Transverse colon (tissue), 4 donors: ENCODE data around the gene PRLR. TPM values are rescaled to one million over a fixed set of nuclear protein-coding genes. Genes with fewer than 3 reads are reported as not detected.

Experiments
- DNase-seq: peaks from one replicate; pipeline ENCODE4 v3.0.0-alpha.2; 2019
- H3K27ac ChIP-seq, 4 donors: fragments of 200-600 bp; sonication (generic); 2 replicates each; pipeline ENCODE4 v1.5.1; 2016 to 2018; ENCODE audit warnings: inconsistent platforms in 4 of 4
- H3K27me3 ChIP-seq: fragments of 200-600 bp; sonication (generic); 2 replicates; pipeline ENCODE4 v1.5.1; 2017; ENCODE audit warnings: inconsistent platforms
- H3K36me3 ChIP-seq, 4 donors: fragments of 200-600 bp; sonication (generic); 2 replicates each; pipeline ENCODE4 v1.5.1; 2017 to 2019; ENCODE audit warnings: inconsistent platforms in 4 of 4
- H3K4me1 ChIP-seq, 4 donors: fragments of 200-600 bp; sonication (generic); 2 replicates each; pipeline ENCODE4 v1.5.1; 2017 to 2020; ENCODE audit warnings: inconsistent platforms in 4 of 4
- H3K4me3 ChIP-seq, 4 donors: fragments of 200-600 bp; sonication (generic); 1 replicate in 1 of 4; 2 replicates in 3 of 4; pipeline versions ENCODE4 v1.5.1 to v1.6.1; 2017 to 2019; ENCODE audit warnings: inconsistent platforms in 4 of 4
- H3K9me3 ChIP-seq, 2 donors: fragments of 200-600 bp; sonication (generic); 2 replicates each; pipeline ENCODE4 v1.5.1; 2017 to 2019; ENCODE audit warnings: inconsistent platforms in 2 of 2
- CTCF ChIP-seq, 5 experiments: fragments of 200-600 bp in 3 of 5; fragments of 450-650 bp in 2 of 5; sonication (generic) in 3 of 5; IDR thresholded peaks; 1 replicate in 2 of 5; 2 replicates in 3 of 5; pipeline ENCODE4 v1.5.1; 2016 to 2017; ENCODE audit warnings: antibody characterized with exemption in 5 of 5, inconsistent platforms in 3 of 5, mild to moderate bottlenecking in 2 of 5, moderate library complexity in 1 of 5
- EP300 ChIP-seq: sonication (generic); formaldehyde crosslinking; IDR thresholded peaks from one replicate; pipeline ENCODE4 v1.6.1; 2017; ENCODE audit warnings: antibody characterized with exemption, low read depth
- POLR2A ChIP-seq: fragments of 450-650 bp; IDR thresholded peaks from one replicate; pipeline ENCODE4 v1.6.1; 2016; ENCODE audit warnings: antibody characterized with exemption, mild to moderate bottlenecking, moderate library complexity
- POLR2AphosphoS5 ChIP-seq, 3 donors: sonication (generic); formaldehyde crosslinking; IDR thresholded peaks; one replicate each; pipeline ENCODE4 v1.6.1; 2016; ENCODE audit warnings: antibody characterized with exemption in 3 of 3
- WGBS, 2 donors: methylation state at CpG; one replicate each; pipeline ENCODE4 v1.1.5; 2018; ENCODE audit warnings: low coverage in 1 of 2; 5-methylcytosine and 5-hydroxymethylcytosine counted together
- in situ Hi-C, 4 donors: fragments of 200-750 bp; cut with MboI; loops; one replicate each; pipeline versions ENCODE4 v1.15.0 to v1.15.1; 2017; ENCODE audit warnings: low sequenced_read_pairs in 3 of 4, low pct_ligation_motif_present in 1 of 4, low pct_unique_long_range_greater_than_20kb in 1 of 4
- intact Hi-C: fragments of 100-400 bp; cut with DNase I; formaldehyde crosslinking; loops from one replicate; pipeline ENCODE4 v1.15.1; 2023; ENCODE audit warnings: low total_unique reads
- total RNA-seq, 4 donors: library from RNA; depleted of rRNA; stranded (reverse); fragments of >200 nt; gene quantifications; one replicate each; pipeline ENCODE4 v1.1.0, GENCODE V29; 2016

Gene PRLR
- total RNA-seq, 4 donors from 2014 or later: 4.9 to 19.8 (median 13.0) TPM

- Histone ChIP-seq H3K4me1 (peaks cover 0 to 25% (median 9%) of the 10 kb centered on the region in 4 donors), H3K27me3 (no peaks in the 10 kb centered on the region), H3K36me3 (no peaks in the 10 kb centered on the region), H3K9me3 (no peaks in the 10 kb centered on the region), H3K4me3 (no peak overlapping the region), H3K27ac (peak overlapping the region in 3 of 4 donors; percentile 22 to 37 (median 27))
- TF ChIP-seq CTCF (IDR thresholded peaks at IDR 0.05) (no peak), POLR2A (no peak), POLR2AphosphoS5 (IDR thresholded peaks at IDR 0.05) (no peak), EP300 (no peak)
- in situ Hi-C loops: no loop called here
- intact Hi-C loops: no loop called here
- DNase-seq: no peak
- WGBS, 2 donors: 56 to 60% methylated on average over 4 of the region's 4 CpGs
These were observed 65.3 kb downstream of the PRLR start for GRCh38 chr5:35164860-35165542.

- TF ChIP-seq POLR2A (no peak), POLR2AphosphoS5 (IDR thresholded peaks at IDR 0.05) (no peak), EP300 (no peak), CTCF (IDR thresholded peaks at IDR 0.05) (no peak)
- H3K4me3 ChIP-seq: no peak overlapping the region
- intact Hi-C loops: no loop called here
- no peak for DNase-seq
- H3K36me3 ChIP-seq: no peaks in the 10 kb centered on the region
- H3K27me3 ChIP-seq: no peaks in the 10 kb centered on the region
- H3K4me1 ChIP-seq: peaks cover 0 to 28% (median 13%) of the 10 kb centered on the region in 4 donors
- H3K27ac ChIP-seq: no peak overlapping the region
- no peaks in the 10 kb centered on the region for H3K9me3 ChIP-seq
- in situ Hi-C loops: no loop called here
These were observed 66.6 kb downstream of the PRLR start for GRCh38 chr5:35163710-35164033.

GRCh38 chr5:35162848-35163709 is 67.2 kb downstream of the PRLR start:
- peaks cover 0 to 33% (median 16%) of the 10 kb centered on the region in 4 donors for H3K4me1 ChIP-seq
- WGBS, 2 donors: 75 to 86% methylated on average over 9 to 11 of the region's 11 CpGs
- no peak overlapping the region for H3K4me3 ChIP-seq
- in situ Hi-C loops: no loop called here
- no peak for DNase-seq
- no peak for TF ChIP-seq POLR2AphosphoS5 (IDR thresholded peaks at IDR 0.05)
- TF ChIP-seq EP300: no peak
- no peak for TF ChIP-seq POLR2A
- TF ChIP-seq CTCF (IDR thresholded peaks at IDR 0.05): no peak
- no peaks in the 10 kb centered on the region for H3K36me3 ChIP-seq
- intact Hi-C loops: no loop called here
- H3K27me3 ChIP-seq: no peaks in the 10 kb centered on the region
- H3K9me3 ChIP-seq: no peaks in the 10 kb centered on the region
- no peak overlapping the region for H3K27ac ChIP-seq

- H3K4me3 ChIP-seq: no peak overlapping the region
- in situ Hi-C loops (no loop called here), intact Hi-C loops (no loop called here)
- no peak for TF ChIP-seq CTCF (IDR thresholded peaks at IDR 0.05)
- TF ChIP-seq EP300: no peak
- no peak for TF ChIP-seq POLR2AphosphoS5 (IDR thresholded peaks at IDR 0.05)
- TF ChIP-seq POLR2A: no peak
- H3K4me1 ChIP-seq: peaks cover 0 to 32% (median 16%) of the 10 kb centered on the region in 4 donors
- no peak for DNase-seq
- no peaks in the 10 kb centered on the region for H3K36me3 ChIP-seq
- no peak overlapping the region for H3K27ac ChIP-seq
- H3K9me3 ChIP-seq: no peaks in the 10 kb centered on the region
- H3K27me3 ChIP-seq: no peaks in the 10 kb centered on the region
- WGBS, 2 donors: 63 to 68% methylated on average over 5 to 7 of the region's 7 CpGs
These were observed 68.5 kb downstream of the PRLR start for GRCh38 chr5:35161652-35162273.
